ENCODE results near the gene SRSF9. TPM values are rescaled to one million over a fixed set of nuclear protein-coding genes. Genes with fewer than 3 reads are reported as not detected.
"Not testable (repeated sequence)": the region's sequence is repeated elsewhere in the genome, so short reads cannot be mapped to it uniquely, and the experiment has no call there.

Gene SRSF9
- total RNA-seq, 1 donor from 2014 or later, result 128 TPM

DNA sequence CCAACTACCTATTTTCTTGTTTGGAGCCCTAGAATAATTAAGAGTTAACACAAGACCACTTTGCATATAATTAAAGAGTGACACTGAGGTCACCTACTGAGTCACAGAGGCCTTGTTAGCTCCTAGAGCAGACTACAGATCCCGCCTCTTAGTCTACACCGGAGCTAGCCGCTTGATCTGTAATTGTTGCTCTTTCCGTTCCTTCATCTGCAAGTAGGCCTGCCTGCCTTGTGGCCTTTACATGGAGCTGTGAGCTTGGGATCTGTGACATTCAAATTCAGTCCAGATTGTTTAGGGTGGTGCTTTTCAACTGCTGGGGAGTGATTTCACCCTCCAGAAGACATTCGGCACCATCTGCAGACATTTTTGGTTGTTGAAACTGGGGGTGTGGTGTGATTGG is 20.8 kb upstream of the SRSF9 start:
- DNase-seq (ENCODE audit: low read depth), result no peak
- no peak overlapping the region for H3K4me3 ChIP-seq (ENCODE audit: low read depth, low read length)
- TF ChIP-seq, protein P1, sequence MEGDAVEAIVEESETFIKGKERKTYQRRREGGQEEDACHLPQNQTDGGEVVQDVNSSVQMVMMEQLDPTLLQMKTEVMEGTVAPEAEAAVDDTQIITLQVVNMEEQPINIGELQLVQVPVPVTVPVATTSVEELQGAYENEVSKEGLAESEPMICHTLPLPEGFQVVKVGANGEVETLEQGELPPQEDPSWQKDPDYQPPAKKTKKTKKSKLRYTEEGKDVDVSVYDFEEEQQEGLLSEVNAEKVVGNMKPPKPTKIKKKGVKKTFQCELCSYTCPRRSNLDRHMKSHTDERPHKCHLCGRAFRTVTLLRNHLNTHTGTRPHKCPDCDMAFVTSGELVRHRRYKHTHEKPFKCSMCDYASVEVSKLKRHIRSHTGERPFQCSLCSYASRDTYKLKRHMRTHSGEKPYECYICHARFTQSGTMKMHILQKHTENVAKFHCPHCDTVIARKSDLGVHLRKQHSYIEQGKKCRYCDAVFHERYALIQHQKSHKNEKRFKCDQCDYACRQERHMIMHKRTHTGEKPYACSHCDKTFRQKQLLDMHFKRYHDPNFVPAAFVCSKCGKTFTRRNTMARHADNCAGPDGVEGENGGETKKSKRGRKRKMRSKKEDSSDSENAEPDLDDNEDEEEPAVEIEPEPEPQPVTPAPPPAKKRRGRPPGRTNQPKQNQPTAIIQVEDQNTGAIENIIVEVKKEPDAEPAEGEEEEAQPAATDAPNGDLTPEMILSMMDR (conservative IDR thresholded peaks at IDR 0.05; ENCODE audit: low read depth, low read length), result no peak

DNA sequence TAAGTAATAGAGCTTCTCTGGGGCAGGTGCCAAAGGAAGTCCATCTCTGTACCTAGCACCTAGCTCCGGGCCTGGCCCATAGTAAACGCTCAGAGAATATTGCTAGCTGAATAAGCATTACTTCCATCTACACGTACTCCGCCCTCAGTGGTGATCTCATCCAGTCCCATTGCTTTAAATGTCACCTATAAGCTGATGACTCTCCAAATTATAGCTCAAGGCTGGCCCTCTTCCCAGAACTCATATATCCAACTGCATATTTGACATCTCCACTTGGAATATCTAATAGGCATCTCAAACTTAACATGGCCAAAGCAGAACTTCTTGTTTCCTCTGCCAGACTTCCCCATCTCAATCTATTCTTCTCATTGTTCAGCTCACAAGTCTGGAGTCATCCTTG is 19.5 kb upstream of the SRSF9 start:
- DNase-seq (ENCODE audit: low read depth), result no peak
- TF ChIP-seq, protein P1 (conservative IDR thresholded peaks at IDR 0.05; ENCODE audit: low read depth, low read length), result no peak
- no peak overlapping the region for H3K4me3 ChIP-seq (ENCODE audit: low read depth, low read length)

DNA sequence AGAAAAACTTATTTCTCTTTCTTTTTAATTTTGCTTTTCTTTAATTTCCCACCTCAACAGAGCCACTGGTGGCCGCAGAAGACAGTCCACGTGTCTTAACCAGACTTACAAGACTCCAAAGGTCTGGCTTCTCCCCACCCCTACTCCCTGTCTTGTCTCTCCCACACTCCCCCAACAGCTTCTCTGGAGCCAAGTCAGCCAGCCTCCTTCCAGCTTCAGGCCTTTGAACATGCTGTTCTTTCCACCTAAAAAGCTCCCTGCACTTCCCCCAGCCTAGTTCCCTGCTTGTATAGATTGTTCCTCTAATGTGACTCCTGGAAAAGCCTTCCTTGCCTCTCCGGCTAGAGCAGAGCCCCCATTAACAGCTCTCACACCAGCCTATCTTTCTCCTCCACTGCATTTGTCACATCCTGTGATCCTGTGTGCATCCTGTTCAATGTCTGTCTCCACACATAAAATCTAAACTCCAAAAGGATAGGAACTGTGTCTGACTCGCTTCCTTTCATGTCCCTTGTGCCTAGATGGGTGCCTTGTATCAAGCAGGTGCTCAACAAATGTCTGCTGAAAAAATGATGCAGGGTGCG is 18.6 kb upstream of the SRSF9 start:
- H3K4me3 ChIP-seq (ENCODE audit: low read depth, low read length), result no peak overlapping the region
- DNase-seq (ENCODE audit: low read depth), result no peak
- TF ChIP-seq, protein P1 (conservative IDR thresholded peaks at IDR 0.05; ENCODE audit: low read depth, low read length), result no peak

DNA sequence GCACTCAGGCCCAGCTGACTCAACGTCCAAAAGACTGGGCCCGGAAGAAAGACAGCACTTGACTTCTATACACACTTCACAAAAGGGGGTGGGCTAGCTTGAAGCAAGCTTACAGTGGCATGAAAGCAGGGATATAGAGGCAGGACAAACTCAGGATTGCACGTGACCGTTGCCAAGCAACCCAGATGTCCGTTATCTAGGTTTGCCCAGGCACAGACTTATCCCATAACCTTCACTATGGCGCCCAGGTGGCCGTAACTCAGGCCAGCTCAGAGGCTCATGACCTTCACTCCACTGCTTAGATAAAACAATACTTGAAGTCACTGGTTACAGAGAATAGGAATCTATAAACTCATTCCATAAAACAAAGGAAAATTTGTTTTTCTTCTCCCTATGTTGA is 18.0 kb upstream of the SRSF9 start:
- not testable (repeated sequence) for DNase-seq (ENCODE audit: low read depth)

DNA sequence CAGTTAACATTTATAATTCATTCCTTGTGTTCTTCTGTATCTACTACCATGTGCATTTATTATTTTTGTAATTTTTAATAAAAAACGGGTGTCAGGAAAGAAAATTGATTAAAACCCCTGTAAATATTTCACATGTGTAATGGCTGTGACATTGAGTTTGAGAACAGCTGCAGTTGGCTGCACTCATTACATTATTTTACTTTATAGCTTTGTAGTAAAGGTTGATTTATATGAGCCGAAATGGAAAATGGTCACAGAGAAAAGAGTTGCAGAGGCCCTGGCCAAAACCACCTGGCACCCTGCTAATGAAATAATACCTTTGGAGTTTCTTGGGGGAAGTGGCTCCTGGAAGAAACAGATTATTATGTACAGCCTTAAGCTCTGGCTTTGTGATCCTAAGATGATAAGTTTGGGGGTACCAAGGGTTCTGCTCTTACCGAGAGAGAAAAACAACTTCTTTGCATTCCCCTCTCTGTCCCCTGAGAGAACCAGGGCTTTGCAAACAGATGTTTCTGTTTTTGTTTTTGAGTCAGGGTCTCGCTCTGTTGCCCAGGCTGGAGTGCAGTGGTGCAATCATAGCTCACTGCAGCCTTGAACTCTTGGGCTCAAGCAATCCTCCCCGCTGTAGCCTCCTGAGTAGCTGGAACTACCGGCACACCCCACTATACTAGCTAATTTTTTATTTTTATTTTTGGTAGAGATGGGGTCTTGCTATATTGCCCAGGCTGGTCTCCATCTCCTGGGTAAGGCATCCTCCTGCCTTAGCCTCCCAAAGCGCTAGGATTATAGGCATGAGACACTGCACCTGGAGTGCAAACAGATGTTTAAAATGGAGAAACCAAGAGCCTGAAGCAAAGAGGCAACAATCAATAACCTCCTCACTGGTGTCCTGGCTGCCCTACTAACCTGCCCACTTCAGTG is 16.7 kb upstream of the SRSF9 start:
- TF ChIP-seq, protein P1 (conservative IDR thresholded peaks at IDR 0.05; ENCODE audit: low read depth, low read length), result no peak
- H3K4me3 ChIP-seq (ENCODE audit: low read depth, low read length), result no peak overlapping the region
- no peak for DNase-seq (ENCODE audit: low read depth)

More for the DNA sequence above, 18.0 kb upstream of the SRSF9 start:
- H3K4me3 ChIP-seq (ENCODE audit: low read depth, low read length), result not testable (repeated sequence)

DNA sequence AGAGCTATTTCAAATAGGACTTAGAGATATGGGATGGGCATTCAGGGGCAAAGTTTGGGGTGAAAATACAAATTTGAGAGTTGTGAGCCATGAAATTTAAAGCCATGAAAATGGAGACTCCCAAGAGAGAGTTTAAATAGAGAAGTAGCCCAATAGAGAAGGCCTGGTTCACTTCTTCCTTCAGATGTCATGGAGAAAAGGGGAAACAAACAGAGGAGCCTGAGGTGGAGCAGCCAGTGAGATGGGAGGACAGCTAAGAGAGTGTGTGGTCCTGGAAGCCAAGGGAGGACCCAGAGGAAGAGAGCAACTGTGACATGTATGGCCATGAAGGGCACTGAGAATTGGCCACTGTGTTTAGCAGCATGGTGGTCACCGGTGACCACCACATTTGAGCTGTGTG is 14.1 kb upstream of the SRSF9 start:
- TF ChIP-seq, protein P1 (conservative IDR thresholded peaks at IDR 0.05; ENCODE audit: low read depth, low read length), result no peak
- no peak overlapping the region for H3K4me3 ChIP-seq (ENCODE audit: low read depth, low read length)
- no peak for DNase-seq (ENCODE audit: low read depth)

DNA sequence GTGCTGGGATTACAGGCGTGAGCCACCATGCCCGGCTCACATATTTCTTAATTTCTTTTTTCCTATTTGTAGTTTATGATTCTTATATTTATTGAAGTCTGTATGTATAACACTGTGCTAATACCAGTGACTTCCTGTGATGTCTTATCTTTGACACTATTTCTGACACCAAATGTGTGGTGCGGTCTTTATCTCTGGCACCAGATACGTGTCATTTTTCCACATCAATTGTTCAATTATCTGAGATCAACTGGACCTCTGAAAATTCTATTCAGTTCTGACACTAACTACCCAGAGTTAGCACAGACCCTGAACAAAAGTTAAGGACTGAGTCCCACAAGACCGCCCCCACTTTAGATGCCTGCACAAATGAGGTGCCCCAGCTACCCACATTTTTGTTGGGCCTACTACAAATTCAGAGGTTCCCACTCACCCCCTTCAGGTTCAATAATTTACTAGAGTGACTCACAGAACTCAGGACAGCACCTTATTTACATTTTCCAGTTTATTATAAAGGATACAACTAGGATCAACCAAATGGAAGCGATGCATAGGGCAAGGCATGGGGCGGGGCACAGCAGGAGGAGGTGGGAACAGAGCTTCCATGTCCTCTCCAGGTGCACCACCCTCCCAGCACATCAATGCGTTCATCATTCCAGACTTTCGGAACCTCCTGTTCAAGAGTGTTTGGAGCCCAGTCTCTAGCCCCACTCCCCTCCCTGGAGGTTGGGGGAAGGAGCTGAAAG is 11.6 kb upstream of the SRSF9 start:
- TF ChIP-seq, protein P1 (conservative IDR thresholded peaks at IDR 0.05; ENCODE audit: low read depth, low read length), result no peak
- DNase-seq (ENCODE audit: low read depth), result no peak
- no peak overlapping the region for H3K4me3 ChIP-seq (ENCODE audit: low read depth, low read length)
